Uterus (tissue), 4 donors: ENCODE results near the gene NRG3. TPM values are rescaled to one million over a fixed set of nuclear protein-coding genes. Genes with fewer than 3 reads are reported as not detected.
"Not testable (repeated sequence)": the region's sequence is repeated elsewhere in the genome, so short reads cannot be mapped to it uniquely, and the experiment has no call there.

Experiments used
- DNase-seq, 2 donors: peaks; one replicate each; pipeline ENCODE4 v3.0.0-alpha.2; 2019 to 2020
- H3K27ac ChIP-seq, 2 donors: fragments of 200-600 bp; sonication (generic); 1 replicate in 1 of 2; 2 replicates in 1 of 2; pipeline ENCODE4 v1.5.1; 2016 to 2018
- H3K27me3 ChIP-seq, 2 donors: fragments of 200-600 bp; sonication (generic); one replicate each; pipeline ENCODE4 v1.5.1; 2018 to 2019; ENCODE audit warnings: control low read depth in 1 of 2
- H3K36me3 ChIP-seq, 2 donors: fragments of 200-600 bp; sonication (generic); one replicate each; pipeline ENCODE4 v1.5.1; 2019; ENCODE audit warnings: control low read depth in 1 of 2
- H3K4me1 ChIP-seq, 2 donors: fragments of 200-600 bp; sonication (generic); one replicate each; pipeline ENCODE4 v1.5.1; 2018 to 2019; ENCODE audit warnings: control low read depth in 1 of 2
- H3K4me3 ChIP-seq, 2 donors: fragments of 200-600 bp; sonication (generic); 1 replicate in 1 of 2; 2 replicates in 1 of 2; pipeline ENCODE4 v1.5.1; 2018 to 2019; ENCODE audit warnings: mild to moderate bottlenecking in 1 of 2
- H3K9me3 ChIP-seq, 2 donors: fragments of 200-600 bp; sonication (generic); one replicate each; pipeline ENCODE4 v1.5.1; 2019; ENCODE audit warnings: control low read depth in 1 of 2
- POLR2A ChIP-seq, 2 donors: fragments of 450-650 bp; IDR thresholded peaks; one replicate each; pipeline ENCODE4 v1.6.1; 2016; ENCODE audit warnings: antibody characterized with exemption in 2 of 2, mild to moderate bottlenecking in 1 of 2, moderate library complexity in 1 of 2
- intact Hi-C: fragments of 100-400 bp; cut with DNase I; formaldehyde crosslinking; loops from one replicate; pipeline ENCODE4 v1.15.1; 2023; ENCODE audit warnings: low total_unique reads
- total RNA-seq, 4 donors: library from RNA; depleted of rRNA in 3 of 4; stranded (reverse); fragments of >200 nt in 3 of 4; gene quantifications; one replicate each; pipeline versions ENCODE4 v1.1.0 to v1.2.4, GENCODE V29; 2014 to 2023
- TF ChIP-seq, protein P1 (sequence below), 4 experiments: fragments of 200-600 bp in 2 of 4; fragments of 450-650 bp in 2 of 4; sonication (generic) in 2 of 4; IDR thresholded peaks; one replicate each; pipeline ENCODE4 v1.5.1; 2016 to 2019; ENCODE audit warnings: antibody characterized with exemption in 4 of 4, mild to moderate bottlenecking in 2 of 4, moderate library complexity in 1 of 4
- donor health status: DM: yes; HTN: yes; CAD: no.

Gene NRG3
- total RNA-seq, 4 donors from 2014 or later, result 0.27 to 1.0 TPM; not detected in 2

DNA sequence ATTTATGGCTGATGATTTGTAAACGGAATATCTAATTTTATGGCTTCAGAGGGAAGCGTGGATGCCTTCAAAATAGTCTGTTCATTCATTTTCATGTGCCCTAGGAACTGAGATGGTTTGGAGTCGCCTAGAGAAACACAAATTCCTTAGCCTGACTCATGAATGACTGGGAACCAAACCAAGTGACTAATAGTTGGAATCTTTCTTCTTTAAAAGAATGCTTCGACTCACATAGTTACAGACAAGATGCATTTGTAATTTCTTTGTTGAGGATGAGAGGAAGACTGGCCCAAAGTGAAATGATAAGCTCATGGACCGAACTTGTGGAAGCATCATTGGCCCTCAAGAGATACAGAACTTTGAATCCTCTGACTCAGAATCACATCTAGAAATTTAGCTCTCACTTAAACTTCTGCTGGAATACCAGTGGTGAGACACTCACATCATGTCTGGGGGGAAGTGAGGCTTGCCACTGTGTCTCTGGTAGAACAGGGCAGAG lies 1107.2 kb downstream of the NRG3 start:
- no peaks in the 10 kb centered on the region for H3K9me3 ChIP-seq
- no peaks in the 10 kb centered on the region for H3K27me3 ChIP-seq
- H3K36me3 ChIP-seq, result no peaks in the 10 kb centered on the region
- no peaks in the 10 kb centered on the region for H3K4me1 ChIP-seq
- DNase-seq, result no peak
- no peak overlapping the region for H3K27ac ChIP-seq
- H3K4me3 ChIP-seq, result no peak overlapping the region
- intact Hi-C loops, result no loop called here
- no peak for TF ChIP-seq POLR2A (IDR thresholded peaks at IDR 0.05)
- TF ChIP-seq, protein P1, sequence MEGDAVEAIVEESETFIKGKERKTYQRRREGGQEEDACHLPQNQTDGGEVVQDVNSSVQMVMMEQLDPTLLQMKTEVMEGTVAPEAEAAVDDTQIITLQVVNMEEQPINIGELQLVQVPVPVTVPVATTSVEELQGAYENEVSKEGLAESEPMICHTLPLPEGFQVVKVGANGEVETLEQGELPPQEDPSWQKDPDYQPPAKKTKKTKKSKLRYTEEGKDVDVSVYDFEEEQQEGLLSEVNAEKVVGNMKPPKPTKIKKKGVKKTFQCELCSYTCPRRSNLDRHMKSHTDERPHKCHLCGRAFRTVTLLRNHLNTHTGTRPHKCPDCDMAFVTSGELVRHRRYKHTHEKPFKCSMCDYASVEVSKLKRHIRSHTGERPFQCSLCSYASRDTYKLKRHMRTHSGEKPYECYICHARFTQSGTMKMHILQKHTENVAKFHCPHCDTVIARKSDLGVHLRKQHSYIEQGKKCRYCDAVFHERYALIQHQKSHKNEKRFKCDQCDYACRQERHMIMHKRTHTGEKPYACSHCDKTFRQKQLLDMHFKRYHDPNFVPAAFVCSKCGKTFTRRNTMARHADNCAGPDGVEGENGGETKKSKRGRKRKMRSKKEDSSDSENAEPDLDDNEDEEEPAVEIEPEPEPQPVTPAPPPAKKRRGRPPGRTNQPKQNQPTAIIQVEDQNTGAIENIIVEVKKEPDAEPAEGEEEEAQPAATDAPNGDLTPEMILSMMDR (IDR thresholded peaks at IDR 0.05), result no peak

DNA sequence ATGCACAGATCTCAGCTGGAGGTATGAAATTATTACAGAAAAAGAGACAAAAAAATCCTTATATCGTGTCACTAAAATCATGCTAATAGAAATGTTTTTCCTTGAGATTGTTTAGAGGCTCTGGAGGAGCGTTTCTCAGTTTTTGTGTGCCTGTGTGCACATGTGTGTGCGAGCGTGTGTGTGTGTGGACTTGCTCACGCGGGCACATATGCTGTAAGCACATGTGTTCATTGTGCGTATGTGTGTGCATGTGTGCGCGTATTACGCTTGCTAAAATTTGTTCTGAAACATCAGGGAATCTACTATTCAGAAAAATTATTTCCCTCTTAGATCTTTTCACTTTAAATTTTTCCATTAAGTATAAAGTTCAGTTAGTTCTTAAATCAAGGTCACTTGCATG lies 1111.2 kb downstream of the NRG3 start:
- Histone ChIP-seq H3K4me1 (no peaks in the 10 kb centered on the region), H3K9me3 (no peaks in the 10 kb centered on the region), H3K4me3 (no peak overlapping the region), H3K27me3 (no peaks in the 10 kb centered on the region), H3K27ac (no peak overlapping the region), H3K36me3 (no peaks in the 10 kb centered on the region)
- intact Hi-C loops, result no loop called here
- no peak for DNase-seq
- no peak for TF ChIP-seq POLR2A (IDR thresholded peaks at IDR 0.05)
- TF ChIP-seq, protein P1 (IDR thresholded peaks at IDR 0.05), result no peak

DNA sequence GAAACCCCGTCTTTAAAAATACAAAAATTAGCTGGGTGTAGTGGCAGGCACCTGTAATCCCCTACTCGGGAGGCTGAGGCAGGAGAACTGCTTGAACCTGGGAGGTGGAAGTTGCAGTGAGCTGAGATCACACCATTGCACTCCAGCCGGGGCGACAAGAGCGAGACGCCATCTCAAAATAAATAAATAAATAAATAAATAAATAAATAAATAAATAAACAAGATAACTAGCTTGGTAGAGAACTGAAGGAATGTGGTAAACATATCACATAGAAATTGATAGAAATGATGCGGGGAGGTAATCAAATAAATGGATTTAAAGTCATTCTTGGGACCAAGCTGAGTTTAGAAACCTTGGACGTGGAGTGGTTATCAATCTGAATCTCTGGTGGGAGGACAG lies 1131.5 kb downstream of the NRG3 start:
- H3K27me3 ChIP-seq, H3K36me3 ChIP-seq, H3K4me1 ChIP-seq, intact Hi-C loops, H3K9me3 ChIP-seq, H3K27ac ChIP-seq, H3K4me3 ChIP-seq, DNase-seq: not testable (repeated sequence)

DNA sequence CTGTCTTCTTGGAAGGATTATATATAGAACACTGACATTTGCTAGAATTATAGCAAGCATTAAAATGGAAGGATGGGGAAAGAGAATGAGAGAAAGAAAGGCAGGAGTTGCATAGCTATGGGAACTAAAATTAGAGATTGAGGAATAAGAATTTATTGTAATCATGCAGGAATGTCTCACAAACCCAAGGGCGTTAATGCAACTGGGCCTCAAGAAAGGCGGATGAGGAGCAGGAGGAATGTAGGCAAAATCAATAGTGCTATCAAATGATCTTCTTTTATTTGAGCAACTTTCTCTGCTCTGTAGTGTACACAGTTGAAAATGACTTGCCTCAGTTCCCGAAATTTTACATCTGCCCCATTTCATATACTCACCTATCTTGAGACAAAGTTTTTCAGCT lies 1132.5 kb downstream of the NRG3 start:
- TF ChIP-seq, protein P1 (IDR thresholded peaks at IDR 0.05), result no peak
- TF ChIP-seq POLR2A (IDR thresholded peaks at IDR 0.05), result no peak
- Histone ChIP-seq H3K9me3 (no peaks in the 10 kb centered on the region), H3K4me3 (no peak overlapping the region), H3K36me3 (no peaks in the 10 kb centered on the region), H3K27ac (no peak overlapping the region), H3K27me3 (no peaks in the 10 kb centered on the region), H3K4me1 (no peaks in the 10 kb centered on the region)
- intact Hi-C loops, result no loop called here
- no peak for DNase-seq

DNA sequence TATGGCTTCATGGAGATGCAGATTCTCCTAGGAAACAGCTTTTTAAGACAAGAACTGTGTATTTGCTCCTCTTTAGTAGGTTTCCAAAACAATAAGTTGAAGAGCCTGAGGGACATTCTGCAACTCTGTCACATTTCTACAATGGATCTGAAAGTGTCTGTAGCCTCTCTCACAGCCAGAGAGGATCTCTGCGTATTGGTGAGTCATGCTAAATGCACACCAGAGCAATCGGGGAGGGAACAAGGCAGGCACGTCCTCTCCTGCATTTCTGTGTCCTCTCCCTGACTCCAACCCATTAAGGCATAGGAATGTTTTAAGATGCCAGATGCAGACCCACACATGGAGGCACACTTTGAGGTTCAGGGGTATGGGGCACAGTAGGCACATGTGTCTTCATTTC lies 1137.9 kb downstream of the NRG3 start:
- Histone ChIP-seq H3K27me3 (no peaks in the 10 kb centered on the region), H3K4me1 (no peaks in the 10 kb centered on the region), H3K36me3 (no peaks in the 10 kb centered on the region), H3K27ac (no peak overlapping the region), H3K9me3 (no peaks in the 10 kb centered on the region), H3K4me3 (no peak overlapping the region)
- DNase-seq, result no peak
- TF ChIP-seq POLR2A (IDR thresholded peaks at IDR 0.05), result no peak
- TF ChIP-seq, protein P1 (IDR thresholded peaks at IDR 0.05), result no peak
- intact Hi-C loops, result no loop called here
